GM18951 (cell line): ENCODE results near the gene HJV.

ENCODE experiments used
- POLR2A ChIP-seq: IDR thresholded peaks from 4 replicates; pipeline ENCODE4 v1.6.1; 2011; ENCODE audit warnings: mild to moderate bottlenecking; ENCODE audit not compliant: insufficient read length, insufficient read depth; ENCODE audit errors: extremely low read depth
- in situ Hi-C: fragments of 300-500 bp; cut with MboI; formaldehyde crosslinking; loops from one replicate; pipeline ENCODE4 v1.12.0; 2022; ENCODE audit warnings: low sequenced_read_pairs, mixed read lengths, inconsistent platforms; ENCODE audit not compliant: unreplicated experiment

HJV gene

DNA sequence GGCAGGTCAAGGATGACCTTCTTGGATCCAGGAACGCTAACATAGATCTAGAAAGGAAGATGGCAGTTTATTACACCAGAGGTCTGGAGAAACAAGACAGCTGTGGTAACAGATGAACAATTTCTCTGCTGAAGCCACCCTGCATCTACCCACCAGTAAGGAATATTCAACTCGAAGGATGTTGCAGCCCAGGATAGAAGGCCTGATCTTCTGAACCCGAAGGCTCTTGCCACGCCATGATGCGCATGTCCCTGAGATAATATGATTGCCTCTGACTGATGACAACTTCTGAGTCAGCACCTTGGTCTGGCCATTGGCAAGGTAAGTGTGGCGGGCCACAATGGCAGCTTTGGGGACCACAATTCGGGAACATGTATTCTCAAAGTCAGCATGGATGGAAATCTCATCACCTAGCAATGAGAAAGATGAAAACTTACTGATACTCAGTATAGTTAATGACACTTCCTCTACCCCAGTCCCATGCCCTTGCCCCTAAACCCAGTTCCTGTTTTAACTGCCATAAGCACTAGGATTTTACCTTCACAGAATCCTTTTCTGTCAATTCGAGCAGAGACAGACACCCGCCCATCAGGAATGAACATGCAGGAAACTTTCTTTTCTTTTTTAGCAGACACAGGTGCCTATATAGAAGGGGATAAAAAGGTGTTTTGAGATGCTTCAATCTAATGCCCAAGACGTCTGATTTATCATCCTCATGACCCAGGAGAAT lies 27.0 kb downstream of the HJV start:
- in situ Hi-C loops = no loop called here
- peak; percentile 28 for TF ChIP-seq POLR2A

- TF ChIP-seq POLR2A = no peak
- in situ Hi-C loops = no loop called here
These were observed 27.7 kb downstream of the HJV start for GRCh38 chr1:145993618-145994390.

DNA sequence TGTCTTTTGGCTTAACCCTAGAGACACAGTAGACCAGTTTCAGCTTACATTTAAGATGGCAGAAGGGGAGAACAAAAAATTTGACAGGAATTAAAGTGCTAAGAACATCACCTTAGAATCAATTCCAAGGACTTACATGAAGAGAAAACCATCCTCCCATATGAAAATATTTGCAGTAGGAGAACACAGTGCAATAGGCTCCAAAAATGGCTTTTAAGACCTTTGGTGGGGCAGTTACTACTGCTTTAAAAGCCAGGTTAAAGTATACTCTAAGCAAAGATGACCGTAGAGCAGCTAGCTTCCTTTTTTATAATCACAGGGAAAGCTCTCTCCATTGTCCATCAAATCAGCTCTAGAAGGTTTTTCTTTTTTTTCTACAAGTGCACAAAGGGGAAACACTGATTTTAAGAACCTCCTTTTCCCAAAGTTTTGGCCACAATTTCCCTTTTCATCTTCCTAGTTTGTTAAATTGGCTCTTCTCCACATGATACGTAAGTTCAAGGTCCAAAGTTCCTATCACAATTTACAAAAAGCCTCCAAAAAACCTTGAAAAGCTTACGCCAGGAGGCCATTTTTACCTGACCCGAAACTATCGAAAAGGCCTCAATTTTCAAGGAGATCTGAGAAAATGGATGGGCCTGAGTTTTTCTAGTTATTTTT lies 28.4 kb downstream of the HJV start:
- TF ChIP-seq POLR2A = no peak
- in situ Hi-C loops = no loop called here

DNA sequence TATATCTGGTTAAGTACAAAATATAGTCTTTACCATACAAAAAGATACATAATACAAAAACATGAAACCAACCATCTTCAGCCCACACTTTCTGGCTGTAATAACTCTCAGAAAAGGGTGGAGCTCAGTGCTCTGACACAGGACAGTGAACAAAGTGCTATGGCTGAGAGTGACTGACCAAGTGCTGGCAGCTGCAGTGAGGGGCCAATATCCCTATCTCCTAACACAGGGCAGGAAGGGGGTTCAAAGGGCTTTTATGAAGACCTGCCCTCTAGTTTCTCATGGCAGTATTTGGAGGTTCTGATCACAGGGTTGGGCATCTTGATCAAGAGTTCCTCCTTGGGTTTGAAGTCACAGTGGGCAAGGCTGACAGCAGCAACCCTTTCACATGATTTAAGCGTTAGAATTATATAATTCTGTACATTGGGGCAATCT lies 29.0 kb downstream of the HJV start:
- no peak for TF ChIP-seq POLR2A
- in situ Hi-C loops = no loop called here

DNA sequence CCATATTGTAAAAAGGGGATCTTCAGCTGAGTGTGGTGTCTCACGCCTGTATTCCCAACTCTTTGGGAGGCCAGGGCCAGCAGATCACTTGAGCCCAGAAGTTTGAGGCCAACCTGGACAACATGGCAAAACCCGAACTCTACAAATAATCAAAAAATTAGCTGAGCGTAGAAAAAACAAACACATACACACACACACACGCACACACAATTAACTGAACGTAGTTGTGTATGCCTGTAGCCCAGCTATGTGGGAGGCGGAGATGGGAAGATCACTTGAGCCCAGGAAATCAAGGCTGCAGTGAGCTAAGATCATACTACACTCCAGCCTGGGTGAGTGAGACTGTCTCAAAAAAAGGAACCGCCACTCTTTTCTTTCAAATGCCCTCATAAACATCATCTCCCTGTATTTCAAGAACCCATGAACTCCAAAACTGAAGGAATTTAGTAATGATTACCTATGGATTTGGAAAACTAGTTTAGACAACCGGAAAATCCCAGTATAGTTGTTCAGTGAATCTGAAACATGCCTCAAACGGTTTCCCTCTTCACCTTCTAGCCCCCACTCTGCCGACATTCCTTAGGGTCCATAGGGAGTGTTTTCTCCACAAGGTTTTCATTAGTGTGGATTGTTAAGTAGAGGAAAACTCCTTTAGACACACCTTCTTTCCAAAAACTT lies 29.7 kb downstream of the HJV start:
- peak; percentile 32 for TF ChIP-seq POLR2A
- in situ Hi-C loops = no loop called here

GRCh38 chr1:145990249-145990855 lies 31.2 kb downstream of the HJV start:
- in situ Hi-C loops = no loop called here
- TF ChIP-seq POLR2A = no peak

- in situ Hi-C loops = no loop called here
- no peak for TF ChIP-seq POLR2A
These were observed 32.8 kb downstream of the HJV start for GRCh38 chr1:145988773-145989172.

DNA sequence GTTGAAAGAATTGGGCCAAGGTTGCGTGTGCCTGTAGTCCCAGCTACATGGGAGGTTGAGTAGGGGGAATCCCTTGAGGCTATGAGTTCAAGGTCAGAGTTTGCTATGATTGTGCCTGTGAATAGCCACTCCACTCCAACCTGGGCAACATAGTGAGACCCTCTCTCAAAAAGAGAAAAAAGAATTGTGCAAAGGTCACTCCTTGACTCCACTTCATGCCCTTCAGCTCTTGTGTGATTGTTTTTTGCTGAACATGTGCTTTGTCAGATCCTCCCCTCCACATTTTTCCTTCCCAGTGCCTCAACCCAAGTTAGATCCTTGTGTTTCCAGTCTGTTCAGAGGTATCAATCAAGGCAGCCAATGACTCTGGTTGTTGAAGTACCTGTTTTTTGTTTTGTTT lies 33.6 kb downstream of the HJV start:
- in situ Hi-C loops = no loop called here
- no peak for TF ChIP-seq POLR2A

DNA sequence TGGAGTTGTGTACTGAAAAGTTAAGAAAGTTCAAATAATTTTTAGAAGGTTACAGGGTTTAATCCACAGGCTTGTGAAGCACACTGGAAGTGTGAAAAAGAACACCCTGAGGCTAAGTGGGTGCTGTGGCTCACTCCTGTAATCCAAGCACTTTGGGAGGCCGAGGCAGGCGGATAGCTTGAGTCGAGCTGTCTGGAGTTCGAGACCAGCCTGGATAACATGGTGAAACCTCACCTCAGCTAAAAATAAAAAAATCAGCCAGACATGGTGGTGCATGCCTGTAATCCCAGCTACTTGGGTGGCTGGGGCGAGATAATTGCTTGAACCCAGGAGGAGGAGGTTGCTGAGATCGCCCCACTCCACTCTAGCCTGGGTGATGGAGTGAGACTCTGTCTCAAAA lies 35.0 kb downstream of the HJV start:
- no peak for TF ChIP-seq POLR2A
- in situ Hi-C loops = no loop called here

- no peak for TF ChIP-seq POLR2A
- in situ Hi-C loops = no loop called here
These were observed 35.8 kb downstream of the HJV start for GRCh38 chr1:145985502-145986439.

- TF ChIP-seq POLR2A = no peak
- in situ Hi-C loops = no loop called here
These were observed 36.4 kb downstream of the HJV start for GRCh38 chr1:145985129-145985501.

GRCh38 chr1:145983960-145984830 lies 37.3 kb downstream of the HJV start:
- in situ Hi-C loops = no loop called here
- TF ChIP-seq POLR2A = no peak
